K562 treated with DMSO at 1 percent for 24 hours (cell line): ENCODE results near the gene PLEKHG1. TPM values are rescaled to one million over a fixed set of nuclear protein-coding genes. Genes with fewer than 3 reads are reported as not detected.

ENCODE experiments used
- total RNA-seq: library from RNA; unstranded; fragments of 300-600 nt; gene quantifications from 2 replicates; pipeline ENCODE4 v1.2.3, GENCODE V29; 2022; ENCODE audit warnings: low read depth; ENCODE audit not compliant: insufficient read depth

Gene PLEKHG1
- not detected in 2 replicates for total RNA-seq

GRCh38 chr6:150599199-150600009 is at the start of gene PLEKHG1:
Gene PLEKHG1, plus strand, starts transcription at chr6:150599885. Its CDS starts 133,797 bp downstream, at chr6:150733682.

Other genes with a start within 250 kb of the PLEKHG1 start
- not detected in 2 replicates for gene IYD, start 230.9 kb upstream of the PLEKHG1 start, total RNA-seq